ENCODE results near the gene SLC8A1.

Gene SLC8A1

GRCh38 chr2:40227210-40227609, 224.7 kb downstream of the SLC8A1 start:
- no peak for ATAC-seq
- Mint-ChIP-seq H3K27ac (no peak overlapping the region), H3K9me3 (peaks cover 2% of the 10 kb centered on the region), H3K4me3 (no peak overlapping the region), H3K4me1 (no peaks in the 10 kb centered on the region), H3K36me3 (no peaks in the 10 kb centered on the region)
- no peak for DNase-seq (ENCODE audit: low spot score in 2 of 2)

- no peaks in the 10 kb centered on the region for H3K4me1 Mint-ChIP-seq
Observed at GRCh38 chr2:40226637-40227036, 225.3 kb downstream of the SLC8A1 start.

GRCh38 chr2:40225670-40226210, 226.2 kb downstream of the SLC8A1 start:
- no peaks in the 10 kb centered on the region for H3K4me1 Mint-ChIP-seq
- DNase-seq (ENCODE audit: low spot score in 2 of 2) (no peak), ATAC-seq (no peak)
- H3K27ac Mint-ChIP-seq: no peak overlapping the region
- no peaks in the 10 kb centered on the region for H3K9me3 Mint-ChIP-seq
- no peak overlapping the region for H3K4me3 Mint-ChIP-seq
- no peaks in the 10 kb centered on the region for H3K36me3 Mint-ChIP-seq

More at GRCh38 chr2:40226637-40227036, 225.3 kb downstream of the SLC8A1 start:
- H3K27ac Mint-ChIP-seq: no peak overlapping the region
- H3K36me3 Mint-ChIP-seq: no peaks in the 10 kb centered on the region
- DNase-seq (ENCODE audit: low spot score in 2 of 2) (no peak), ATAC-seq (no peak)
- H3K4me3 Mint-ChIP-seq: no peak overlapping the region
- peaks cover 2% of the 10 kb centered on the region for H3K9me3 Mint-ChIP-seq

GRCh38 chr2:40224318-40224717, 227.6 kb downstream of the SLC8A1 start:
- Mint-ChIP-seq H3K27ac (no peak overlapping the region), H3K36me3 (no peaks in the 10 kb centered on the region), H3K4me1 (no peaks in the 10 kb centered on the region), H3K4me3 (no peak overlapping the region), H3K9me3 (peaks cover 3% of the 10 kb centered on the region)
- DNase-seq (ENCODE audit: low spot score in 2 of 2): no peak
- no peak for ATAC-seq

- Mint-ChIP-seq H3K36me3 (no peaks in the 10 kb centered on the region), H3K4me1 (no peaks in the 10 kb centered on the region), H3K9me3 (peaks cover 3% of the 10 kb centered on the region), H3K27ac (no peak overlapping the region), H3K4me3 (no peak overlapping the region)
- DNase-seq (ENCODE audit: low spot score in 2 of 2) (no peak), ATAC-seq (no peak)
Observed at GRCh38 chr2:40220177-40220925, 231.5 kb downstream of the SLC8A1 start.

- ATAC-seq (no peak), DNase-seq (ENCODE audit: low spot score in 2 of 2) (no peak)
- Mint-ChIP-seq H3K4me3 (no peak overlapping the region), H3K27ac (no peak overlapping the region), H3K36me3 (no peaks in the 10 kb centered on the region), H3K9me3 (peaks cover 3% of the 10 kb centered on the region), H3K4me1 (no peaks in the 10 kb centered on the region)
Observed at GRCh38 chr2:40219141-40219540, 232.7 kb downstream of the SLC8A1 start.

GRCh38 chr2:40218679-40219078, 233.2 kb downstream of the SLC8A1 start:
- DNase-seq (ENCODE audit: low spot score in 2 of 2) (no peak), ATAC-seq (no peak)
- Mint-ChIP-seq H3K4me1 (no peaks in the 10 kb centered on the region), H3K9me3 (peaks cover 3% of the 10 kb centered on the region), H3K36me3 (no peaks in the 10 kb centered on the region), H3K27ac (no peak overlapping the region), H3K4me3 (no peak overlapping the region)

GRCh38 chr2:40213619-40214018, 238.3 kb downstream of the SLC8A1 start:
- H3K4me1 Mint-ChIP-seq: no peaks in the 10 kb centered on the region
- no peak overlapping the region for H3K27ac Mint-ChIP-seq
- H3K4me3 Mint-ChIP-seq: no peak overlapping the region
- no peaks in the 10 kb centered on the region for H3K36me3 Mint-ChIP-seq
- no peak for ATAC-seq
- peaks cover 4% of the 10 kb centered on the region for H3K9me3 Mint-ChIP-seq
- no peak for DNase-seq (ENCODE audit: low spot score in 2 of 2)

GRCh38 chr2:40213071-40213470, 238.8 kb downstream of the SLC8A1 start:
- Mint-ChIP-seq H3K27ac (no peak overlapping the region), H3K36me3 (no peaks in the 10 kb centered on the region), H3K9me3 (peaks cover 4% of the 10 kb centered on the region), H3K4me3 (no peak overlapping the region), H3K4me1 (no peaks in the 10 kb centered on the region)
- ATAC-seq: no peak
- no peak for DNase-seq (ENCODE audit: low spot score in 2 of 2)

- Mint-ChIP-seq H3K9me3 (peaks cover 4% of the 10 kb centered on the region), H3K36me3 (no peaks in the 10 kb centered on the region), H3K4me1 (no peaks in the 10 kb centered on the region), H3K4me3 (no peak overlapping the region), H3K27ac (no peak overlapping the region)
- DNase-seq (ENCODE audit: low spot score in 2 of 2) (no peak), ATAC-seq (no peak)
Observed at GRCh38 chr2:40210968-40211353, 240.9 kb downstream of the SLC8A1 start.

- no peak overlapping the region for H3K27ac Mint-ChIP-seq
- DNase-seq (ENCODE audit: low spot score in 2 of 2) (no peak), ATAC-seq (no peak)
- H3K36me3 Mint-ChIP-seq: no peaks in the 10 kb centered on the region
- peaks cover 4% of the 10 kb centered on the region for H3K9me3 Mint-ChIP-seq
- no peaks in the 10 kb centered on the region for H3K4me1 Mint-ChIP-seq
- no peak overlapping the region for H3K4me3 Mint-ChIP-seq
Observed at GRCh38 chr2:40210344-40210967, 241.4 kb downstream of the SLC8A1 start.

- peaks cover 6% of the 10 kb centered on the region for H3K9me3 Mint-ChIP-seq
- no peak for ATAC-seq
- DNase-seq (ENCODE audit: low spot score in 2 of 2): no peak
- no peak overlapping the region for H3K4me3 Mint-ChIP-seq
- no peaks in the 10 kb centered on the region for H3K36me3 Mint-ChIP-seq
- no peak overlapping the region for H3K27ac Mint-ChIP-seq
- no peaks in the 10 kb centered on the region for H3K4me1 Mint-ChIP-seq
Observed at GRCh38 chr2:40209761-40210160, 242.1 kb downstream of the SLC8A1 start.

- ATAC-seq (no peak), DNase-seq (ENCODE audit: low spot score in 2 of 2) (no peak)
- no peak overlapping the region for H3K4me3 Mint-ChIP-seq
- no peak overlapping the region for H3K27ac Mint-ChIP-seq
- peaks cover 6% of the 10 kb centered on the region for H3K9me3 Mint-ChIP-seq
- no peaks in the 10 kb centered on the region for H3K36me3 Mint-ChIP-seq
- H3K4me1 Mint-ChIP-seq: no peaks in the 10 kb centered on the region
Observed at GRCh38 chr2:40208463-40208862, 243.4 kb downstream of the SLC8A1 start.

GRCh38 chr2:40204268-40204667, 247.6 kb downstream of the SLC8A1 start:
- H3K9me3 Mint-ChIP-seq: peaks cover 4% of the 10 kb centered on the region
- no peaks in the 10 kb centered on the region for H3K4me1 Mint-ChIP-seq
- no peak for DNase-seq (ENCODE audit: low spot score in 2 of 2)
- H3K27ac Mint-ChIP-seq: no peak overlapping the region
- H3K4me3 Mint-ChIP-seq: no peak overlapping the region
- H3K36me3 Mint-ChIP-seq: no peaks in the 10 kb centered on the region
- no peak for ATAC-seq

- H3K27ac Mint-ChIP-seq: no peak overlapping the region
- no peaks in the 10 kb centered on the region for H3K4me1 Mint-ChIP-seq
- no peak overlapping the region for H3K4me3 Mint-ChIP-seq
- peaks cover 6% of the 10 kb centered on the region for H3K9me3 Mint-ChIP-seq
- no peaks in the 10 kb centered on the region for H3K36me3 Mint-ChIP-seq
- no peak for DNase-seq (ENCODE audit: low spot score in 2 of 2)
- no peak for ATAC-seq
Observed at GRCh38 chr2:40202798-40203400, 249.0 kb downstream of the SLC8A1 start.

GRCh38 chr2:40201425-40201824, 250.5 kb downstream of the SLC8A1 start:
- Mint-ChIP-seq H3K9me3 (peaks cover 6% of the 10 kb centered on the region), H3K4me1 (no peaks in the 10 kb centered on the region), H3K4me3 (no peak overlapping the region), H3K36me3 (no peaks in the 10 kb centered on the region), H3K27ac (no peak overlapping the region)
- ATAC-seq (no peak), DNase-seq (ENCODE audit: low spot score in 2 of 2) (no peak)
